Neural cell (in vitro differentiated cells): ENCODE measurements around the gene CHP2. TPM values are rescaled to one million over a fixed set of nuclear protein-coding genes. Genes with fewer than 3 reads are reported as not detected.
"Not testable (repeated sequence)": the region's sequence is repeated elsewhere in the genome, so short reads cannot be mapped to it uniquely, and the experiment has no call there.

Experiments
- H2AFZ ChIP-seq: fragments of 200-600, 300-800 bp; sonication (generic), shearing (Covaris generic); 2 replicates; pipeline ENCODE4 v1.6.0; 2014; ENCODE audit warnings: low read depth, mild to moderate bottlenecking, antibody characterized with exemption, low read length, moderate library complexity
- H3F3A ChIP-seq: fragments of 200-600 bp; shearing (Covaris generic); 2 replicates; pipeline ENCODE4 v1.6.1; 2016; ENCODE audit warnings: mild to moderate bottlenecking, moderate library complexity, mixed read lengths, antibody characterized with exemption, low read length; ENCODE audit not compliant: insufficient read depth, poor library complexity, severe bottlenecking
- H3K27ac ChIP-seq: fragments of 200-600, 300-800 bp; sonication (generic), shearing (Covaris generic); 2 replicates; pipeline ENCODE4 v1.5.1; 2014; ENCODE audit warnings: mild to moderate bottlenecking, low read length, moderate library complexity
- H3K27me3 ChIP-seq: fragments of 300-800, 200-600 bp; sonication (generic), shearing (Covaris generic); 2 replicates; pipeline ENCODE4 v1.6.0; 2014; ENCODE audit warnings: mild to moderate bottlenecking, low read depth, low read length, moderate library complexity; ENCODE audit not compliant: insufficient read depth
- H3K36me3 ChIP-seq: fragments of 300-800, 200-600 bp; sonication (generic), shearing (Covaris generic); 2 replicates; pipeline ENCODE4 v1.5.1; 2014; ENCODE audit warnings: mild to moderate bottlenecking, antibody characterized with exemption, low read length, moderate library complexity; ENCODE audit not compliant: insufficient read depth
- H3K4me2 ChIP-seq: fragments of 300-800, 200-600 bp; sonication (generic), shearing (Covaris generic); 2 replicates; pipeline ENCODE4 v1.6.0; 2014; ENCODE audit warnings: mild to moderate bottlenecking, low read length
- H3K4me3 ChIP-seq: fragments of 300-800, 200-600 bp; sonication (generic), shearing (Covaris generic); 2 replicates; pipeline ENCODE4 v1.5.1; 2014; ENCODE audit warnings: mild to moderate bottlenecking, low read length, moderate library complexity
- H3K79me2 ChIP-seq: fragments of 200-600 bp; shearing (Covaris generic); replicated peaks from 2 replicates; pipeline ENCODE4 v1.6.0; 2014; ENCODE audit warnings: mild to moderate bottlenecking, low read length, moderate library complexity; ENCODE audit not compliant: insufficient read depth
- H3K9ac ChIP-seq: fragments of 300-800, 200-600 bp; sonication (generic), shearing (Covaris generic); 2 replicates; pipeline ENCODE4 v1.6.1; 2016; ENCODE audit warnings: mild to moderate bottlenecking, low read length, mixed read lengths
- H3K9me2 ChIP-seq: fragments of 200-600 bp; shearing (Covaris generic); 2 replicates; pipeline ENCODE4 v1.6.1; 2016; ENCODE audit warnings: mild to moderate bottlenecking, low read length, mixed read lengths; ENCODE audit not compliant: insufficient read depth
- H3K9me3 ChIP-seq: fragments of 200-600, 300-800 bp; sonication (generic), shearing (Covaris generic); 2 replicates; pipeline ENCODE4 v1.6.1; 2016; ENCODE audit warnings: mild to moderate bottlenecking, mixed run types, low read length, moderate library complexity, mixed read lengths
- H4K20me1 ChIP-seq: fragments of 200-600 bp; shearing (Covaris generic); 2 replicates; pipeline ENCODE4 v1.6.1; 2016; ENCODE audit warnings: mild to moderate bottlenecking, mixed run types; ENCODE audit not compliant: insufficient read depth
- CTCF ChIP-seq: fragments of 450-650 bp; IDR thresholded peaks from 2 replicates; pipeline ENCODE4 v1.5.1; 2014; ENCODE audit warnings: antibody characterized with exemption, mild to moderate bottlenecking, moderate library complexity; ENCODE audit not compliant: poor library complexity, severe bottlenecking
- EP300 ChIP-seq: fragments of 450-650 bp; conservative IDR thresholded peaks from 2 replicates; pipeline ENCODE4 v1.6.1; 2014; ENCODE audit warnings: antibody characterized with exemption, mild to moderate bottlenecking, moderate library complexity; ENCODE audit not compliant: poor library complexity, severe bottlenecking
- EZH2 ChIP-seq: fragments of 200-600, 300-800 bp; shearing (Covaris generic), sonication (generic); IDR thresholded peaks from 2 replicates; pipeline ENCODE4 v1.6.1; 2014; ENCODE audit warnings: antibody characterized with exemption, low read length, borderline replicate concordance, mild to moderate bottlenecking; ENCODE audit not compliant: insufficient read depth, poor library complexity, severe bottlenecking
- MXI1 ChIP-seq: fragments of 450-650 bp; conservative IDR thresholded peaks from 2 replicates; pipeline ENCODE4 v1.6.1; 2014; ENCODE audit warnings: antibody characterized with exemption, mild to moderate bottlenecking; ENCODE audit not compliant: poor library complexity, severe bottlenecking
- POLR2AphosphoS5 ChIP-seq: IDR thresholded peaks from 2 replicates; pipeline ENCODE4 v1.6.1; 2012
- RAD21 ChIP-seq: fragments of 450-650 bp; conservative IDR thresholded peaks from 2 replicates; pipeline ENCODE4 v1.6.1; 2014; ENCODE audit warnings: antibody characterized with exemption, mild to moderate bottlenecking, moderate library complexity
- SMC3 ChIP-seq: fragments of 450-650 bp; conservative IDR thresholded peaks from 2 replicates; pipeline ENCODE4 v1.6.1; 2014; ENCODE audit warnings: antibody characterized with exemption, mild to moderate bottlenecking, moderate library complexity; ENCODE audit not compliant: poor library complexity
- TAF1 ChIP-seq: IDR thresholded peaks from 2 replicates; pipeline ENCODE4 v1.6.1; 2012; ENCODE audit warnings: low read depth
- polyA plus RNA-seq: library from polyadenylated mRNA; depleted of rRNA; stranded (reverse); fragments of >200 nt; gene quantifications from 2 replicates; pipeline ENCODE4 v1.2.3, GENCODE V29; 2014
- TF ChIP-seq, protein P1 (sequence below): IDR thresholded peaks from 2 replicates; pipeline ENCODE4 v1.6.1; 2012; ENCODE audit warnings: borderline replicate concordance

CHP2 gene
- polyA plus RNA-seq, 1 donor from 2014 or later = not detected

DNA sequence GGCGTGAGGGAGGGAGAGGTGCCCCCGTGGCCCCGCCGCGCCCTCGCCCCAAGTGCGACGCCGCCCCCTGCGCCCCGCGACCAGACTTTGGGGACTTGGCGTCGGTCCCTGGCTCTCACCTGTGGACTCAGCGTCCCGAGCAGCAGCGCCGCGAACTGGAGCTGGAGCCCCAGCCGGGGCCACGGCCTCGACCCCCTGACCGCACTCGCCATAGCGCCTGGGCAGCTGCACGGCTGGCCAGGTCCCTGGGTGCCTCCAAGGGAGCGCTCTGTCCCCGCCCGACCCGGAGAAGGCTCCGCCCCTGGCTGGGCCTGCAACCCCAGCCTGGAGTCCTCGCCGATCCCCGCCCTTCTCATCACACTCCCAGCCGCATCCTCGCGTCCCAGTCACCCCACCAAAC lies 41.9 kb upstream of the CHP2 start, which contains the start of gene ERN2:
ERN2 (minus strand) TSS at position 247 of the 400 bp plus-strand sequence; CDS start at position 212, 35 bp downstream.
- H3K4me2 ChIP-seq = no peak within 1 kb of the TSS
- no peak within 1 kb of the TSS for H3K9ac ChIP-seq
- no peaks in the 10 kb centered on the region for H4K20me1 ChIP-seq
- H3K36me3 ChIP-seq = no peaks in the 10 kb centered on the region
- no peak within 1 kb of the TSS for H2AFZ ChIP-seq
- H3K9me3 ChIP-seq = no peaks in the 10 kb centered on the region
- H3K79me2 ChIP-seq = no peaks in the 10 kb centered on the region
- no peak within 1 kb of the TSS for H3K27ac ChIP-seq
- no peaks in the 10 kb centered on the region for H3F3A ChIP-seq
- peaks cover 29% of the 10 kb centered on the region for H3K27me3 ChIP-seq
- H3K4me3 ChIP-seq = no peak within 1 kb of the TSS
- TF ChIP-seq CTCF (no peak), EZH2 (no peak), TAF1 (no peak), SMC3 (no peak), POLR2AphosphoS5 (no peak), EP300 (no peak), MXI1 (no peak), RAD21 (no peak)
- TF ChIP-seq, protein P1, sequence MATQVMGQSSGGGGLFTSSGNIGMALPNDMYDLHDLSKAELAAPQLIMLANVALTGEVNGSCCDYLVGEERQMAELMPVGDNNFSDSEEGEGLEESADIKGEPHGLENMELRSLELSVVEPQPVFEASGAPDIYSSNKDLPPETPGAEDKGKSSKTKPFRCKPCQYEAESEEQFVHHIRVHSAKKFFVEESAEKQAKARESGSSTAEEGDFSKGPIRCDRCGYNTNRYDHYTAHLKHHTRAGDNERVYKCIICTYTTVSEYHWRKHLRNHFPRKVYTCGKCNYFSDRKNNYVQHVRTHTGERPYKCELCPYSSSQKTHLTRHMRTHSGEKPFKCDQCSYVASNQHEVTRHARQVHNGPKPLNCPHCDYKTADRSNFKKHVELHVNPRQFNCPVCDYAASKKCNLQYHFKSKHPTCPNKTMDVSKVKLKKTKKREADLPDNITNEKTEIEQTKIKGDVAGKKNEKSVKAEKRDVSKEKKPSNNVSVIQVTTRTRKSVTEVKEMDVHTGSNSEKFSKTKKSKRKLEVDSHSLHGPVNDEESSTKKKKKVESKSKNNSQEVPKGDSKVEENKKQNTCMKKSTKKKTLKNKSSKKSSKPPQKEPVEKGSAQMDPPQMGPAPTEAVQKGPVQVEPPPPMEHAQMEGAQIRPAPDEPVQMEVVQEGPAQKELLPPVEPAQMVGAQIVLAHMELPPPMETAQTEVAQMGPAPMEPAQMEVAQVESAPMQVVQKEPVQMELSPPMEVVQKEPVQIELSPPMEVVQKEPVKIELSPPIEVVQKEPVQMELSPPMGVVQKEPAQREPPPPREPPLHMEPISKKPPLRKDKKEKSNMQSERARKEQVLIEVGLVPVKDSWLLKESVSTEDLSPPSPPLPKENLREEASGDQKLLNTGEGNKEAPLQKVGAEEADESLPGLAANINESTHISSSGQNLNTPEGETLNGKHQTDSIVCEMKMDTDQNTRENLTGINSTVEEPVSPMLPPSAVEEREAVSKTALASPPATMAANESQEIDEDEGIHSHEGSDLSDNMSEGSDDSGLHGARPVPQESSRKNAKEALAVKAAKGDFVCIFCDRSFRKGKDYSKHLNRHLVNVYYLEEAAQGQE = no peak
- no peaks in the 10 kb centered on the region for H3K9me2 ChIP-seq

- H3K27me3 ChIP-seq = peaks cover 29% of the 10 kb centered on the region
- no peak overlapping the region for H2AFZ ChIP-seq
- no peaks in the 10 kb centered on the region for H3K9me3 ChIP-seq
- no peaks in the 10 kb centered on the region for H3K36me3 ChIP-seq
- H4K20me1 ChIP-seq = no peaks in the 10 kb centered on the region
- TF ChIP-seq MXI1 = no peak
- TF ChIP-seq CTCF = no peak
- no peak for TF ChIP-seq RAD21
- no peak for TF ChIP-seq SMC3
- TF ChIP-seq, protein P1 = no peak
- no peak for TF ChIP-seq TAF1
- no peak for TF ChIP-seq EP300
- no peak for TF ChIP-seq POLR2AphosphoS5
- TF ChIP-seq EZH2 = no peak
- H3K4me2 ChIP-seq = no peak overlapping the region
- H3K9ac ChIP-seq = no peak overlapping the region
- H3K79me2 ChIP-seq = no peaks in the 10 kb centered on the region
- no peak overlapping the region for H3K27ac ChIP-seq
- H3F3A ChIP-seq = no peaks in the 10 kb centered on the region
- H3K9me2 ChIP-seq = no peaks in the 10 kb centered on the region
- H3K4me3 ChIP-seq = no peak overlapping the region
Observed at GRCh38 chr16:23716484-23716883, 38.3 kb upstream of the CHP2 start.

GRCh38 chr16:23722613-23723240 lies 32.1 kb upstream of the CHP2 start:
- H3K79me2 ChIP-seq, H4K20me1 ChIP-seq, H3K4me3 ChIP-seq, H3K9me2 ChIP-seq, H2AFZ ChIP-seq, H3K36me3 ChIP-seq, H3K4me2 ChIP-seq, H3F3A ChIP-seq, H3K9me3 ChIP-seq, H3K27ac ChIP-seq, H3K9ac ChIP-seq, H3K27me3 ChIP-seq: not testable (repeated sequence)
